WTC11 (cell line): ENCODE results near the gene LDB2. TPM values are rescaled to one million over a fixed set of nuclear protein-coding genes. Genes with fewer than 3 reads are reported as not detected.

ENCODE experiments used
- ATAC-seq: fragments of 200-7000 bp; cut with Tn5 transposase; 2 replicates; pipeline ENCODE4 v1.10.0; 2021; ENCODE audit warnings: mild to moderate bottlenecking, moderate library complexity
- CTCF ChIA-PET: fragments of 300-600 bp; sonication (Branson Sonifier 250); formaldehyde crosslinking; loops from one replicate; lab custom pipeline; 2021; ENCODE audit warnings: antibody characterized with exemption; lab: Charles Lee
- POLR2A ChIA-PET: fragments of 350-600 bp; sonication (Branson Sonifier 250); formaldehyde crosslinking; loops from one replicate; lab custom pipeline; 2021; ENCODE audit warnings: antibody characterized with exemption; lab: Charles Lee
- DNase-seq: peaks from one replicate; pipeline ENCODE4 v3.0.0; 2021; ENCODE audit warnings: low spot score
- H3K27ac Mint-ChIP-seq: 2 replicates; pipeline ENCODE4 v1.8.0; 2021; ENCODE audit warnings: mixed read lengths
- H3K27me3 Mint-ChIP-seq: 2 replicates; pipeline ENCODE4 v1.8.0; 2021; ENCODE audit warnings: low read depth, mild to moderate bottlenecking, moderate library complexity, mixed read lengths
- H3K36me3 Mint-ChIP-seq: 2 replicates; pipeline ENCODE4 v1.8.0; 2021; ENCODE audit warnings: mixed read lengths
- H3K4me1 Mint-ChIP-seq: 2 replicates; pipeline ENCODE4 v1.8.0; 2022; ENCODE audit warnings: mixed read lengths
- H3K4me3 Mint-ChIP-seq: 2 replicates; pipeline ENCODE4 v1.8.0; 2021; ENCODE audit warnings: mild to moderate bottlenecking, moderate library complexity, mixed read lengths
- H3K9me3 Mint-ChIP-seq: 2 replicates; pipeline ENCODE4 v1.8.0; 2021; ENCODE audit warnings: mixed read lengths
- ATF3 ChIP-seq: sonication (generic); formaldehyde crosslinking; conservative IDR thresholded peaks from 2 replicates; pipeline ENCODE4 v1.8.1; 2022; ENCODE audit warnings: mild to moderate bottlenecking, missing genetic modification reagents
- ATF6 ChIP-seq: sonication (generic); formaldehyde crosslinking; IDR thresholded peaks from 2 replicates; pipeline ENCODE4 v1.8.1; 2023; ENCODE audit warnings: mild to moderate bottlenecking, missing genetic modification reagents
- CREM ChIP-seq: sonication (generic); formaldehyde crosslinking; IDR thresholded peaks from 2 replicates; pipeline ENCODE4 v1.8.1; 2022; ENCODE audit warnings: mild to moderate bottlenecking, missing genetic modification reagents, moderate library complexity
- GABPB1 ChIP-seq: sonication (generic); formaldehyde crosslinking; IDR thresholded peaks from 2 replicates; pipeline ENCODE4 v1.8.1; 2023; ENCODE audit warnings: mild to moderate bottlenecking, missing genetic modification reagents
- JUN ChIP-seq: sonication (generic); formaldehyde crosslinking; IDR thresholded peaks from 2 replicates; pipeline ENCODE4 v1.8.0; 2023; ENCODE audit warnings: mild to moderate bottlenecking, missing genetic modification reagents
- MXD4 ChIP-seq: fragments of 250-450 bp; sonication (Bioruptor Pico); IDR thresholded peaks from 2 replicates; pipeline ENCODE4 v1.8.0; 2021; ENCODE audit warnings: mild to moderate bottlenecking, moderate library complexity, borderline replicate concordance
- OVOL2 ChIP-seq: fragments of 250-450 bp; sonication (Bioruptor Pico); IDR thresholded peaks from 2 replicates; pipeline ENCODE4 v1.9.0; 2021; ENCODE audit warnings: mild to moderate bottlenecking, borderline replicate concordance
- PREB ChIP-seq: sonication (generic); formaldehyde crosslinking; IDR thresholded peaks from 2 replicates; pipeline ENCODE4 v1.8.1; 2022; ENCODE audit warnings: mild to moderate bottlenecking, missing genetic modification reagents, moderate library complexity, borderline replicate concordance
- PRRX2 ChIP-seq: fragments of 250-450 bp; sonication (Bioruptor Pico); IDR thresholded peaks from 2 replicates; pipeline ENCODE4 v1.8.0; 2021; ENCODE audit warnings: mild to moderate bottlenecking
- RELA ChIP-seq: sonication (generic); formaldehyde crosslinking; IDR thresholded peaks from 2 replicates; pipeline ENCODE4 v1.8.1; 2022; ENCODE audit warnings: missing genetic modification reagents, mild to moderate bottlenecking, borderline replicate concordance
- SMAD3 ChIP-seq: sonication (generic); formaldehyde crosslinking; IDR thresholded peaks from 2 replicates; pipeline ENCODE4 v1.8.0; 2022; ENCODE audit warnings: missing genetic modification reagents, mild to moderate bottlenecking, borderline replicate concordance
- SMAD4 ChIP-seq: sonication (generic); formaldehyde crosslinking; IDR thresholded peaks from 2 replicates; pipeline ENCODE4 v1.8.0; 2022; ENCODE audit warnings: mild to moderate bottlenecking, missing genetic modification reagents
- SOX15 ChIP-seq: fragments of 250-450 bp; sonication (Bioruptor Pico); IDR thresholded peaks from 2 replicates; pipeline ENCODE4 v1.9.0; 2021; ENCODE audit warnings: mild to moderate bottlenecking
- STAT6 ChIP-seq: sonication (generic); formaldehyde crosslinking; conservative IDR thresholded peaks from 2 replicates; pipeline ENCODE4 v1.8.1; 2023; ENCODE audit warnings: mild to moderate bottlenecking, low read depth, missing genetic modification reagents, moderate library complexity
- TP53 ChIP-seq: sonication (generic); formaldehyde crosslinking; IDR thresholded peaks from 2 replicates; pipeline ENCODE4 v1.8.1; 2023; ENCODE audit warnings: mild to moderate bottlenecking, missing genetic modification reagents
- ZNF317 ChIP-seq: sonication (generic); formaldehyde crosslinking; IDR thresholded peaks from 2 replicates; pipeline ENCODE4 v1.8.1; 2023; ENCODE audit warnings: low read depth, mild to moderate bottlenecking, moderate library complexity, missing genetic modification reagents, borderline replicate concordance
- ZNF416 ChIP-seq: fragments of 250-450 bp; sonication (Bioruptor Pico); IDR thresholded peaks from 2 replicates; pipeline ENCODE4 v1.9.0; 2021; ENCODE audit warnings: mild to moderate bottlenecking, inconsistent platforms
- total RNA-seq: library from RNA; stranded (reverse); gene quantifications from 3 replicates; pipeline ENCODE4 v1.2.3, GENCODE V29; 2021
- TF ChIP-seq, protein P1 (sequence below): sonication (generic); formaldehyde crosslinking; IDR thresholded peaks from 2 replicates; pipeline ENCODE4 v1.8.1; 2023; ENCODE audit warnings: mild to moderate bottlenecking, missing genetic modification reagents, borderline replicate concordance
- TF ChIP-seq, protein P2 (sequence below): sonication (generic); formaldehyde crosslinking; IDR thresholded peaks from 2 replicates; pipeline ENCODE4 v1.8.1; 2023; ENCODE audit warnings: mild to moderate bottlenecking, missing genetic modification reagents

LDB2 gene
- total RNA-seq, 1 experiment from 2014 or later = 62.4 TPM

- CTCF ChIA-PET = no interaction called here
- Mint-ChIP-seq H3K4me3 (no peak overlapping the region), H3K9me3 (0 out of 2 replicates have a peak, but pooled peaks cover 3% of the 10 kb centered on the region), H3K36me3 (peaks cover 3% of the 10 kb centered on the region), H3K27ac (peak overlapping the region; percentile 89), H3K27me3 (no peaks in the 10 kb centered on the region), H3K4me1 (peaks cover 65% of the 10 kb centered on the region)
- no peak for ATAC-seq
- no peak for DNase-seq
- POLR2A ChIA-PET = no interaction called here
- no peak for TF ChIP-seq ZNF317 (CRISPR knock-in tag)
- no peak for TF ChIP-seq STAT6
- TF ChIP-seq SMAD3 (CRISPR knock-in tag) = no peak
- TF ChIP-seq SMAD4 (CRISPR knock-in tag) = no peak
- TF ChIP-seq ATF3 (CRISPR knock-in tag) = no peak
- no peak for TF ChIP-seq ZNF416 (CRISPR knock-in tag)
- TF ChIP-seq PRRX2 = no peak
- no peak for TF ChIP-seq PREB (CRISPR knock-in tag)
- no peak for TF ChIP-seq JUN (CRISPR knock-in tag)
- TF ChIP-seq, protein P1, sequence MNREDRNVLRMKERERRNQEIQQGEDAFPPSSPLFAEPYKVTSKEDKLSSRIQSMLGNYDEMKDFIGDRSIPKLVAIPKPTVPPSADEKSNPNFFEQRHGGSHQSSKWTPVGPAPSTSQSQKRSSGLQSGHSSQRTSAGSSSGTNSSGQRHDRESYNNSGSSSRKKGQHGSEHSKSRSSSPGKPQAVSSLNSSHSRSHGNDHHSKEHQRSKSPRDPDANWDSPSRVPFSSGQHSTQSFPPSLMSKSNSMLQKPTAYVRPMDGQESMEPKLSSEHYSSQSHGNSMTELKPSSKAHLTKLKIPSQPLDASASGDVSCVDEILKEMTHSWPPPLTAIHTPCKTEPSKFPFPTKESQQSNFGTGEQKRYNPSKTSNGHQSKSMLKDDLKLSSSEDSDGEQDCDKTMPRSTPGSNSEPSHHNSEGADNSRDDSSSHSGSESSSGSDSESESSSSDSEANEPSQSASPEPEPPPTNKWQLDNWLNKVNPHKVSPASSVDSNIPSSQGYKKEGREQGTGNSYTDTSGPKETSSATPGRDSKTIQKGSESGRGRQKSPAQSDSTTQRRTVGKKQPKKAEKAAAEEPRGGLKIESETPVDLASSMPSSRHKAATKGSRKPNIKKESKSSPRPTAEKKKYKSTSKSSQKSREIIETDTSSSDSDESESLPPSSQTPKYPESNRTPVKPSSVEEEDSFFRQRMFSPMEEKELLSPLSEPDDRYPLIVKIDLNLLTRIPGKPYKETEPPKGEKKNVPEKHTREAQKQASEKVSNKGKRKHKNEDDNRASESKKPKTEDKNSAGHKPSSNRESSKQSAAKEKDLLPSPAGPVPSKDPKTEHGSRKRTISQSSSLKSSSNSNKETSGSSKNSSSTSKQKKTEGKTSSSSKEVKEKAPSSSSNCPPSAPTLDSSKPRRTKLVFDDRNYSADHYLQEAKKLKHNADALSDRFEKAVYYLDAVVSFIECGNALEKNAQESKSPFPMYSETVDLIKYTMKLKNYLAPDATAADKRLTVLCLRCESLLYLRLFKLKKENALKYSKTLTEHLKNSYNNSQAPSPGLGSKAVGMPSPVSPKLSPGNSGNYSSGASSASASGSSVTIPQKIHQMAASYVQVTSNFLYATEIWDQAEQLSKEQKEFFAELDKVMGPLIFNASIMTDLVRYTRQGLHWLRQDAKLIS (CRISPR knock-in tag) = no peak
- no peak for TF ChIP-seq OVOL2
- TF ChIP-seq TP53 (CRISPR knock-in tag) = no peak
- no peak for TF ChIP-seq ATF6 (CRISPR knock-in tag)
- TF ChIP-seq, protein P2, sequence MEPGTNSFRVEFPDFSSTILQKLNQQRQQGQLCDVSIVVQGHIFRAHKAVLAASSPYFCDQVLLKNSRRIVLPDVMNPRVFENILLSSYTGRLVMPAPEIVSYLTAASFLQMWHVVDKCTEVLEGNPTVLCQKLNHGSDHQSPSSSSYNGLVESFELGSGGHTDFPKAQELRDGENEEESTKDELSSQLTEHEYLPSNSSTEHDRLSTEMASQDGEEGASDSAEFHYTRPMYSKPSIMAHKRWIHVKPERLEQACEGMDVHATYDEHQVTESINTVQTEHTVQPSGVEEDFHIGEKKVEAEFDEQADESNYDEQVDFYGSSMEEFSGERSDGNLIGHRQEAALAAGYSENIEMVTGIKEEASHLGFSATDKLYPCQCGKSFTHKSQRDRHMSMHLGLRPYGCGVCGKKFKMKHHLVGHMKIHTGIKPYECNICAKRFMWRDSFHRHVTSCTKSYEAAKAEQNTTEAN (CRISPR knock-in tag) = no peak
- TF ChIP-seq MXD4 (CRISPR knock-in tag) = no peak
- TF ChIP-seq GABPB1 = no peak
- no peak for TF ChIP-seq RELA (CRISPR knock-in tag)
- TF ChIP-seq CREM (CRISPR knock-in tag) = no peak
- no peak for TF ChIP-seq SOX15 (CRISPR knock-in tag)
- TF ChIP-seq, all 79 proteins: peak for 0
These were observed 202.5 kb downstream of the LDB2 start for GRCh38 chr4:16695896-16696295.
